Inflammatory macrophage (primary cell): ENCODE measurements around the gene RNLS.
A peak's percentile ranks its signal among the peaks of the same experiment; 100 is the strongest.

Experiments
- DNase-seq, 2 donors: peaks; one replicate each; pipeline ENCODE4 v3.0.0-alpha.2; 2020 to 2022
- total RNA-seq, 18 experiments: gene quantifications; one replicate each; lab custom pipeline; 2026; ENCODE audit warnings: mixed read lengths in 6 of 18, inconsistent platforms in 2 of 18; lab: John Stamatoyannopoulos, UW

The RNLS gene
- total RNA-seq = 2.8 to 8.3 (median 5.1) reads per million in 18 experiments

GRCh38 chr10:88582806-88583583 lies at the start of gene RNLS:
TSS of gene RNLS (minus strand) at chr10:88583318.
- DNase-seq = peak; percentile 54 to 68

GRCh38 chr10:88624840-88625239 lies 41.7 kb upstream of the RNLS start:
- no peak for DNase-seq

GRCh38 chr10:88623835-88624234 lies 40.7 kb upstream of the RNLS start:
- DNase-seq = no peak

GRCh38 chr10:88620441-88620840 lies 37.3 kb upstream of the RNLS start:
- no peak for DNase-seq

- no peak for DNase-seq
Observed at GRCh38 chr10:88618496-88618895, 35.4 kb upstream of the RNLS start.

- no peak for DNase-seq
Observed at GRCh38 chr10:88617772-88618300, 34.7 kb upstream of the RNLS start.

GRCh38 chr10:88616250-88616977 lies 33.3 kb upstream of the RNLS start:
- no peak for DNase-seq

- DNase-seq = no peak
Observed at GRCh38 chr10:88608780-88609179, 25.7 kb upstream of the RNLS start.

GRCh38 chr10:88608052-88608732 lies 25.1 kb upstream of the RNLS start:
- DNase-seq = no peak

- DNase-seq = peak; percentile 90 to 98
Observed at GRCh38 chr10:88598055-88598454, 14.9 kb upstream of the RNLS start.

- DNase-seq = no peak
Observed at GRCh38 chr10:88594482-88594881, 11.4 kb upstream of the RNLS start.

GRCh38 chr10:88592906-88593305 lies 9.8 kb upstream of the RNLS start:
- peak; percentile 44 to 49 for DNase-seq

- DNase-seq = no peak
Observed at GRCh38 chr10:88592381-88592780, 9.3 kb upstream of the RNLS start.

GRCh38 chr10:88586462-88586861 lies 3.3 kb upstream of the RNLS start, which contains the start of gene LIPJ:
TSS of gene LIPJ (plus strand) at chr10:88586762. CDS start at chr10:88590688, 3,926 bp downstream.
- no peak for DNase-seq

- no peak for DNase-seq
Observed at GRCh38 chr10:88583584-88583957, 453 bp upstream of the RNLS start.

- no peak for DNase-seq
Observed at GRCh38 chr10:88582411-88582805, 710 bp downstream of the RNLS start.

GRCh38 chr10:88565072-88565471 lies 18.0 kb downstream of the RNLS start:
- peak; percentile 5 to 66 for DNase-seq

GRCh38 chr10:88562152-88562551 lies 21.0 kb downstream of the RNLS start:
- no peak for DNase-seq

GRCh38 chr10:88557658-88558057 lies 25.5 kb downstream of the RNLS start:
- DNase-seq = no peak

GRCh38 chr10:88557256-88557655 lies 25.9 kb downstream of the RNLS start:
- DNase-seq = no peak

GRCh38 chr10:88555190-88555908 lies 27.8 kb downstream of the RNLS start:
- DNase-seq = peak in 1 of 2 donors; percentile 59

GRCh38 chr10:88553116-88553752 lies 29.9 kb downstream of the RNLS start:
- DNase-seq = peak; percentile 67 to 73
